ENCODE measurements around the gene FRMD1.

The FRMD1 gene

DNA sequence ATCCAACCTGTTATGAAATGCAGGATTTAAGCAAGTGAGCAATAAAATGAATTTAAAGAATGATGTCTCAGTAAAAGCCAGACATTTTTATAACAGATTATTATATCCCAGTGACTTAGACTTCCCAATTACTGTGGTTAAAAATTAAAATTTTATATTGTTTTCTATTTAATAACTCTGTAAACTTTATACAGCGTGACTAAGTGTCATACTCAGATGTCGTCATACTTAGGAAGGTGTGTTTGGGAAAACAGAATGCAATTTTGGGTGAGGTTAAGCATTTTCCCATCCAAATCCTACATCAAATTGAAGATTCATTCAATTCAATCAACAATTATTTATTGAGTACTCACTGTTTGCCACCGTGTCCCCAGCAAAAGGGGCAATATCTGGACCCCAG, 31.4 kb upstream of the FRMD1 start:
- DNase-seq (ENCODE audit: low read depth in 1 of 2, low spot score in 1 of 2): no peak
- no peak overlapping the region for H3K27ac ChIP-seq (replicated peaks)
- H3K27me3 ChIP-seq (ENCODE audit: insufficient read depth, poor library complexity, severe bottlenecking): no peaks in the 10 kb centered on the region
- no peak overlapping the region for H3K4me3 ChIP-seq (replicated peaks; ENCODE audit: insufficient read depth, low read length)
- TF ChIP-seq POLR2AphosphoS5 (IDR thresholded peaks at IDR 0.05; ENCODE audit: low read depth) (no peak), SPI1 (IDR thresholded peaks at IDR 0.05; ENCODE audit: borderline replicate concordance, low read depth) (no peak)

DNA sequence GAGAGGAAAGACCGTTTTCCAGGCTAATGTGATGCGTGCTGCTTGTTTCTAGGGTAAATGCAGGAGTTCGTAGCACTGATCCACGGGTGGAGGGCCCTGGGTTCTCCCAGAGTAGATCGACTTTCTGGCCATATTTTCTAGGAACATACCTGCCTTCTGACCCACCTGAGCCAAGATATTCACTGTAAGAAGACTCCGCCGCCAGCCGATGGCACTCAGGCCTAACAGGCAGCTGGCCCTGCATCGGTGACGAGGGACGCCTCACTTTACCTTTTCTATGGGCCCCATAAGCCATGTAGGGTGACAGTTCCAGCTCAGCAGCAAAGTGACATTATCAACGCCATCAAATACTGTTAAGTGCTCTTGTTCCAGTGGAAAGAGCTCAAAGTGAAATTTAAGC, 30.2 kb upstream of the FRMD1 start:
- no peak for DNase-seq (ENCODE audit: low read depth in 1 of 2, low spot score in 1 of 2)
- Histone ChIP-seq H3K4me3 (replicated peaks; ENCODE audit: insufficient read depth, low read length) (no peak overlapping the region), H3K27ac (replicated peaks) (no peak overlapping the region), H3K27me3 (ENCODE audit: insufficient read depth, poor library complexity, severe bottlenecking) (no peaks in the 10 kb centered on the region)
- TF ChIP-seq, protein P1, sequence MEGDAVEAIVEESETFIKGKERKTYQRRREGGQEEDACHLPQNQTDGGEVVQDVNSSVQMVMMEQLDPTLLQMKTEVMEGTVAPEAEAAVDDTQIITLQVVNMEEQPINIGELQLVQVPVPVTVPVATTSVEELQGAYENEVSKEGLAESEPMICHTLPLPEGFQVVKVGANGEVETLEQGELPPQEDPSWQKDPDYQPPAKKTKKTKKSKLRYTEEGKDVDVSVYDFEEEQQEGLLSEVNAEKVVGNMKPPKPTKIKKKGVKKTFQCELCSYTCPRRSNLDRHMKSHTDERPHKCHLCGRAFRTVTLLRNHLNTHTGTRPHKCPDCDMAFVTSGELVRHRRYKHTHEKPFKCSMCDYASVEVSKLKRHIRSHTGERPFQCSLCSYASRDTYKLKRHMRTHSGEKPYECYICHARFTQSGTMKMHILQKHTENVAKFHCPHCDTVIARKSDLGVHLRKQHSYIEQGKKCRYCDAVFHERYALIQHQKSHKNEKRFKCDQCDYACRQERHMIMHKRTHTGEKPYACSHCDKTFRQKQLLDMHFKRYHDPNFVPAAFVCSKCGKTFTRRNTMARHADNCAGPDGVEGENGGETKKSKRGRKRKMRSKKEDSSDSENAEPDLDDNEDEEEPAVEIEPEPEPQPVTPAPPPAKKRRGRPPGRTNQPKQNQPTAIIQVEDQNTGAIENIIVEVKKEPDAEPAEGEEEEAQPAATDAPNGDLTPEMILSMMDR (IDR thresholded peaks at IDR 0.05; ENCODE audit: insufficient read depth, low read length): no peak
- TF ChIP-seq SPI1 (IDR thresholded peaks at IDR 0.05; ENCODE audit: borderline replicate concordance, low read depth) (no peak), POLR2AphosphoS5 (IDR thresholded peaks at IDR 0.05; ENCODE audit: low read depth) (no peak), GABPA (IDR thresholded peaks at IDR 0.05; ENCODE audit: low read depth) (no peak)
- TF ChIP-seq, protein P2, sequence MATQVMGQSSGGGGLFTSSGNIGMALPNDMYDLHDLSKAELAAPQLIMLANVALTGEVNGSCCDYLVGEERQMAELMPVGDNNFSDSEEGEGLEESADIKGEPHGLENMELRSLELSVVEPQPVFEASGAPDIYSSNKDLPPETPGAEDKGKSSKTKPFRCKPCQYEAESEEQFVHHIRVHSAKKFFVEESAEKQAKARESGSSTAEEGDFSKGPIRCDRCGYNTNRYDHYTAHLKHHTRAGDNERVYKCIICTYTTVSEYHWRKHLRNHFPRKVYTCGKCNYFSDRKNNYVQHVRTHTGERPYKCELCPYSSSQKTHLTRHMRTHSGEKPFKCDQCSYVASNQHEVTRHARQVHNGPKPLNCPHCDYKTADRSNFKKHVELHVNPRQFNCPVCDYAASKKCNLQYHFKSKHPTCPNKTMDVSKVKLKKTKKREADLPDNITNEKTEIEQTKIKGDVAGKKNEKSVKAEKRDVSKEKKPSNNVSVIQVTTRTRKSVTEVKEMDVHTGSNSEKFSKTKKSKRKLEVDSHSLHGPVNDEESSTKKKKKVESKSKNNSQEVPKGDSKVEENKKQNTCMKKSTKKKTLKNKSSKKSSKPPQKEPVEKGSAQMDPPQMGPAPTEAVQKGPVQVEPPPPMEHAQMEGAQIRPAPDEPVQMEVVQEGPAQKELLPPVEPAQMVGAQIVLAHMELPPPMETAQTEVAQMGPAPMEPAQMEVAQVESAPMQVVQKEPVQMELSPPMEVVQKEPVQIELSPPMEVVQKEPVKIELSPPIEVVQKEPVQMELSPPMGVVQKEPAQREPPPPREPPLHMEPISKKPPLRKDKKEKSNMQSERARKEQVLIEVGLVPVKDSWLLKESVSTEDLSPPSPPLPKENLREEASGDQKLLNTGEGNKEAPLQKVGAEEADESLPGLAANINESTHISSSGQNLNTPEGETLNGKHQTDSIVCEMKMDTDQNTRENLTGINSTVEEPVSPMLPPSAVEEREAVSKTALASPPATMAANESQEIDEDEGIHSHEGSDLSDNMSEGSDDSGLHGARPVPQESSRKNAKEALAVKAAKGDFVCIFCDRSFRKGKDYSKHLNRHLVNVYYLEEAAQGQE (IDR thresholded peaks at IDR 0.05; ENCODE audit: insufficient replicate concordance, low read depth): no peak

DNA sequence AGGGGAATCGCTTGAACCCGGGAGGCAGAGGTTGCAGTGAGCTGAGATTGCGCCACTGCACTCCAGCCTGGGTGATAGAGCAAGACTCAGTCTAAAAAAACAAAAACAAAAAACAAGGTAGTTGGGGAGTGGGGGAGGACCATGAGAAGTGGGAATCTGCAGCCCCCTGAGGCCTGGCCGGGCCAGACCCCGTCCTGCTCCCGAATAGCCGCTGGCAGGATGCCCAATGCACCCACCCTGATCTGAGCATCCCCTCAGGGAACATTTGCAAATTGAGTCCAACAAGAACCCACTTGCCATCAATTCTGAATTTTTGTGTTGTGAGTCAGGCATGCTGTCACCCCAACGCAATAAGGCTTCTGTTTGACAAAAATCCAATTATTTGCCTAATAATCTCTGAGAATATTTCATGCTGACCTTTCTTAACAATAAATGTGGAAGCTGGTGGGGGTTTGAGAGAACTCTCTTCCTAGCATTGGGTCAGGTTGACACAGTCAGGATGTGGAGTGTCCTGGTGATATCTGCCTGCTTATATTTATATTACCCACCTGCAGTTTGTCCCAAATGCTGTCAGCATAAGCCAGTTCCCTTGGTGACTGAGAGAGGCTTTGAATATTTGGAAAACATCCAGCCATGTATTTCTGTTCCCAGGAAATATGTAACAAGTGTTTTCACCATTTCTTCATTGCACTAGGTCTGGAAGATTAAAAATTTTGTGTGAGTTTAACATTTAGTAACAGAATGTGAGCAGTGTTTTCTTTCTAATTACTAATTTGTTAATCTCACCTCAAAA, 28.4 kb upstream of the FRMD1 start:
- H3K27me3 ChIP-seq (ENCODE audit: insufficient read depth, poor library complexity, severe bottlenecking): no peaks in the 10 kb centered on the region
- no peak for DNase-seq (ENCODE audit: low read depth in 1 of 2, low spot score in 1 of 2)
- TF ChIP-seq SPI1 (IDR thresholded peaks at IDR 0.05; ENCODE audit: borderline replicate concordance, low read depth) (no peak), POLR2AphosphoS5 (IDR thresholded peaks at IDR 0.05; ENCODE audit: low read depth) (no peak), GABPA (IDR thresholded peaks at IDR 0.05; ENCODE audit: low read depth) (no peak)
- TF ChIP-seq, protein P2 (IDR thresholded peaks at IDR 0.05; ENCODE audit: insufficient replicate concordance, low read depth): no peak
- TF ChIP-seq, protein P1 (IDR thresholded peaks at IDR 0.05; ENCODE audit: insufficient read depth, low read length): no peak
- H3K27ac ChIP-seq (replicated peaks): no peak overlapping the region
- no peak overlapping the region for H3K4me3 ChIP-seq (replicated peaks; ENCODE audit: insufficient read depth, low read length)

DNA sequence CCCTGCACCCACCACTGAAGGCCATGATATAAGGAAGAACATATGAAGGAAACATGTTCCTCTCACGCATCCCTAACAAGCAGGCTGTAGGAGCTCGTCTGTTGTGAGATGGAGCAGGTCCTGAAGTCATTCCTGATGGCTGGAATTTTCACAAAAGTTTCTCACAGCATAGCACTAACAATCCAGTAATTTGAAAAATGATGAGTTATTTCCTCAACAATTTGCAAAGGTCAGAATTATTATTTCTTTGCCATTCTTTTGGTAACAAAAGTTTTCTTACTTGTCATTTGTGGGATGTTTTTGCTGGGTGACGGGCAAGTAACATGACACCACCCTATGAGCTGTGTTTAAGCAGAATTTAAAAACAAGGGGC, 27.6 kb upstream of the FRMD1 start:
- no peak overlapping the region for H3K4me3 ChIP-seq (replicated peaks; ENCODE audit: insufficient read depth, low read length)
- TF ChIP-seq POLR2AphosphoS5 (IDR thresholded peaks at IDR 0.05; ENCODE audit: low read depth): no peak
- TF ChIP-seq SPI1 (IDR thresholded peaks at IDR 0.05; ENCODE audit: borderline replicate concordance, low read depth): no peak
- TF ChIP-seq, protein P2 (IDR thresholded peaks at IDR 0.05; ENCODE audit: insufficient replicate concordance, low read depth): no peak
- TF ChIP-seq GABPA (IDR thresholded peaks at IDR 0.05; ENCODE audit: low read depth): no peak
- TF ChIP-seq, protein P1 (IDR thresholded peaks at IDR 0.05; ENCODE audit: insufficient read depth, low read length): no peak
- H3K27me3 ChIP-seq (ENCODE audit: insufficient read depth, poor library complexity, severe bottlenecking): peaks cover 3% of the 10 kb centered on the region
- DNase-seq (ENCODE audit: low read depth in 1 of 2, low spot score in 1 of 2): no peak
- no peak overlapping the region for H3K27ac ChIP-seq (replicated peaks)
